NCI-H187 treated with DMSO at 0.1 percent for 48 hours (cell line): ENCODE results near the gene C4BPB.

ENCODE experiments used
- DNase-seq: peaks from one replicate; lab custom pipeline; 2025; lab: John Stamatoyannopoulos, UW

The C4BPB gene

DNA sequence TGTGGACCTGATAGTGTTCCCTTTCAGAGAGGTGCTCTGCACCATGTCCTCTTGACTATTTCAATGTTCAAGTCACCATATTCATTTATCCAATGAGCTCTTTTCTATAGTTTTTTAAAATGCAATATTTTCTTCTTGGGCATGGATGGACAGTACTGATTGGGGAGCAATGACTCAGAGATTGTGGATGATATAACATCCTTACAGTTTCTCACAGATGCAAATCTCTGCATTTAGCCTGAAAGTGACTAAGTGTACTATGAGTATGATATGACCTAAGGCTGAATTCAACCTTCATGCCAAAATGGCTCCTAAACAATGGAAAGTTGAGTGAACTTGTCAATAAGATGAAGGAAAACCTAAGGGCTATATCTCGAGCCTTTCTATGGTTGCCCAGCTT is 51.9 kb downstream of the C4BPB start:
- DNase-seq: no peak

DNA sequence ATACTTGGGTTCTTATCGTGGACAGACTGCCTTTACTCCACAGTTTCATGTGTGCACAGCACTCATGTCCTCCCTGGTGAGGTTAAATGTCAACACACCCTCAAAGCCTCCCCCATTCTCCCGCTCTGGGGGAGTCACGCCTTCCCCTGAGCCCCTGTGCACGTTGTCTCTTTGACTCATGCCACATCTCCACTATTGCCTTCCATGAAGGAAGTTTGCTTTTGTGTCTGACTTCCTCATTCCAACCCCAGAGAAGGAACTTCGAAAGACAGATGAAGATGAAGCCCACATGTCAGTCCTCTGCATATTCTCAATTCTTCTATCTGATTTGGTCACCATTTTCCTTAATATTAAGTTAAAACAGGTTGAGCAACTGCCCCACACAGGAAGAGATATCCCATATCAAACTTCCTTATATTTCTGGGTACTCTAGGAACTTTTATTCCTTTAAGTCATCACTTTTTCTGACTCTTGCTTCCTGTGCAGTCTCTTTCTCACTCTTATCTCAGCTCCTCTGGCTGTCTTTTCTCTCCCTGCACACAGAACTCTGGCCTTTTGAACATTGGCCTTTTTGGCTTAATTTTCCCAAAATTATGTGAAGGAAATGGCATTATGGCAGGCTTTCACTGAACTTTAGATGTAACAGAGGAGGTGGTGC is 56.9 kb downstream of the C4BPB start:
- DNase-seq: no peak
